ENCODE data around the gene TRIM24. TPM values are rescaled to one million over a fixed set of nuclear protein-coding genes. Genes with fewer than 3 reads are reported as not detected.
"Not testable (repeated sequence)": the region's sequence is repeated elsewhere in the genome, so short reads cannot be mapped to it uniquely, and the experiment has no call there.

The TRIM24 gene
- total RNA-seq (10 to 100 TPM; 15.0 to 21.4 (median 17.9) TPM), polyA plus RNA-seq (10 to 100 TPM in 2 of 3 donors, 1 to 10 TPM in 1; 4.7 to 11.3 (median 10.6) TPM)
- long read RNA-seq, donor 1, full-length matches to known transcripts = 1 of 3 reads
- long read RNA-seq, donor 1, partial matches to known transcripts = 2 of 3 reads
- long read RNA-seq, donor 1, other reads (novel, unspliced or antisense) = 0 of 3 reads
- long read RNA-seq, donor 2, full-length matches to known transcripts = 4 of 17 reads
- long read RNA-seq, donor 2, partial matches to known transcripts = 9 of 17 reads
- long read RNA-seq, donor 2, other reads (novel, unspliced or antisense) = 4 of 17 reads

DNA sequence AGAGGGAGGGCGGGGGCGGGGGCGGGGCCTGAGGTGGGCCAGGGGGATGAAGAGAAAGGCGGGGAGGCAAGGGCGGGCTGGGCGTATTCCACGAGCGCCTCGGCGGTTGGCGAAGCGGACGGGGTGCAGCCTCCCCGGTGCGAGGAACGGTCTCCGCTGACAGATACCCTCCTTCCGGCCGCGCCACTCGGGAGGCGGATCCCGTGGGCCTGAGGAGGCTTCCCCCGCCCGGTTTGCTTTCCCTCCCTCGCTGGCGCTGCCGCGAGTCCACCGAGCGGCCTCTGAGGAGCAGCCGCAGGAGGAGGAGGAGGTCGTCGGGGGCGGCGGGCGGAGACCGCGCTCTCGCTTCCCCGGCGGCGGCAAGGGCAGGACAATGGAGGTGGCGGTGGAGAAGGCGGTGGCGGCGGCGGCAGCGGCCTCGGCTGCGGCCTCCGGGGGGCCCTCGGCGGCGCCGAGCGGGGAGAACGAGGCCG lies at the start of gene TRIM24:
TRIM24 (plus strand) TSS at position 84 of the 473 bp plus-strand sequence; CDS start at position 374, 290 bp downstream.
- Histone ChIP-seq H3K4me1 (peaks cover 3% of the 10 kb centered on the region), H3K36me3 (ENCODE audit: insufficient read depth in 1 of 2, low read depth in 1 of 2) (no peaks in the 10 kb centered on the region), H3K27me3 (ENCODE audit: insufficient read depth in 3 of 3, low read length in 2 of 3) (peaks cover 0 to 2% (median 0%) of the 10 kb centered on the region in 3 donors), H3K27ac (peak within 1 kb of the TSS; percentile 88), H3K4me3 (peak within 1 kb of the TSS; percentile 90), H3K9me3 (no peaks in the 10 kb centered on the region)
- intact Hi-C loops (cut with DNase I) = loop anchor here in 1 of 2 donors (10.0 kb wide), 1 partner anchor 105 kb away; no protein-coding TSS in a partner anchor
- WGBS, 3 donors = 0 to 1% (median 0%) methylated on average over 17 to 55 of the region's 59 CpGs
- TF ChIP-seq, protein P1, sequence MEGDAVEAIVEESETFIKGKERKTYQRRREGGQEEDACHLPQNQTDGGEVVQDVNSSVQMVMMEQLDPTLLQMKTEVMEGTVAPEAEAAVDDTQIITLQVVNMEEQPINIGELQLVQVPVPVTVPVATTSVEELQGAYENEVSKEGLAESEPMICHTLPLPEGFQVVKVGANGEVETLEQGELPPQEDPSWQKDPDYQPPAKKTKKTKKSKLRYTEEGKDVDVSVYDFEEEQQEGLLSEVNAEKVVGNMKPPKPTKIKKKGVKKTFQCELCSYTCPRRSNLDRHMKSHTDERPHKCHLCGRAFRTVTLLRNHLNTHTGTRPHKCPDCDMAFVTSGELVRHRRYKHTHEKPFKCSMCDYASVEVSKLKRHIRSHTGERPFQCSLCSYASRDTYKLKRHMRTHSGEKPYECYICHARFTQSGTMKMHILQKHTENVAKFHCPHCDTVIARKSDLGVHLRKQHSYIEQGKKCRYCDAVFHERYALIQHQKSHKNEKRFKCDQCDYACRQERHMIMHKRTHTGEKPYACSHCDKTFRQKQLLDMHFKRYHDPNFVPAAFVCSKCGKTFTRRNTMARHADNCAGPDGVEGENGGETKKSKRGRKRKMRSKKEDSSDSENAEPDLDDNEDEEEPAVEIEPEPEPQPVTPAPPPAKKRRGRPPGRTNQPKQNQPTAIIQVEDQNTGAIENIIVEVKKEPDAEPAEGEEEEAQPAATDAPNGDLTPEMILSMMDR (IDR thresholded peaks at IDR 0.05) = no peak
- peak in 1 of 4 donors; percentile 92 for ATAC-seq
- DNase-seq = peak; percentile 97 to 99

DNA sequence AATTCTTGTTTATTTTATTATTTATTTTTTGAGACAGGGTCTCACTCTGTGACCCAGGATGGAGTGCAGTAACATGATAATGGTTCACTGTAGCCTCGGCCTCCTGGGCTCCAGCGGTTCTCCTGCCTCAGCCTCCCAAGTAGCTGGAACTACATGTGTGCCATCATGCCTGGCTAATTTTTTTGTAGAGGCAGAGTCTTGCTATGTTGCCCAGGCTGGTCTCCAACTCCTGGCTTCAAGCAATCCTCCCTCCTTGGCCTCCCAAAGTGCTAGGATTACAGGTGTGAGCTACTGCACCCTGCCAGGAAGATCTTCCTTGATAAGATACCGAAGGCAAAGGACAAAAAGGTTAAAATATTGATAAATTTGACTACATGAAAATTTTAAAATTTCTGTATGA lies 48.0 kb upstream of the TRIM24 start:
- H3K36me3 ChIP-seq (ENCODE audit: insufficient read depth in 1 of 2, low read depth in 1 of 2); H3K27ac ChIP-seq; H3K4me1 ChIP-seq; intact Hi-C loops (cut with DNase I); DNase-seq; H3K27me3 ChIP-seq (ENCODE audit: insufficient read depth in 3 of 3, low read length in 2 of 3); H3K9me3 ChIP-seq; ATAC-seq; H3K4me3 ChIP-seq: not testable (repeated sequence)
- 93 to 99% (median 94%) methylated on average over 3 of the region's 3 CpGs for WGBS, 3 donors

DNA sequence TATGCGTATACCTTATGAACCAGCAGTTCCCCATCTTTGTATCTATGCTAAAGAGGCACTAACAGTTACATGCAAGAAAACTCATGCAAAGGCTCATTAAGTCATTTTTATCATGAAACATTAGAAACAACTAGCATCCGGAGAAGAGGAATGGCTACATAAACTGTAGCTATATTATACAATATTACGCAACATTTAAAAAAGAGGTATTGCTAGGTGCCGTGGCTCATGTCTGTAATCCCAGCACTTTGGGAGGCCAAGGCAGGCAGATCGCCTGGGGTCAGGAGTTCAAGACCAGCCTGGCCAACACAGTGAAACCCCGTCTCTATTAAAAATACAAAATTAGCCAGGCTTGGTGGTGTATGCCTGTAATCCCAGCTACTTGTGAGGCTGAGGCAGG lies 47.1 kb upstream of the TRIM24 start:
- intact Hi-C loops (cut with DNase I) = not testable (repeated sequence)
- 92 to 93% (median 93%) methylated on average over 6 of the region's 6 CpGs for WGBS, 3 donors

DNA sequence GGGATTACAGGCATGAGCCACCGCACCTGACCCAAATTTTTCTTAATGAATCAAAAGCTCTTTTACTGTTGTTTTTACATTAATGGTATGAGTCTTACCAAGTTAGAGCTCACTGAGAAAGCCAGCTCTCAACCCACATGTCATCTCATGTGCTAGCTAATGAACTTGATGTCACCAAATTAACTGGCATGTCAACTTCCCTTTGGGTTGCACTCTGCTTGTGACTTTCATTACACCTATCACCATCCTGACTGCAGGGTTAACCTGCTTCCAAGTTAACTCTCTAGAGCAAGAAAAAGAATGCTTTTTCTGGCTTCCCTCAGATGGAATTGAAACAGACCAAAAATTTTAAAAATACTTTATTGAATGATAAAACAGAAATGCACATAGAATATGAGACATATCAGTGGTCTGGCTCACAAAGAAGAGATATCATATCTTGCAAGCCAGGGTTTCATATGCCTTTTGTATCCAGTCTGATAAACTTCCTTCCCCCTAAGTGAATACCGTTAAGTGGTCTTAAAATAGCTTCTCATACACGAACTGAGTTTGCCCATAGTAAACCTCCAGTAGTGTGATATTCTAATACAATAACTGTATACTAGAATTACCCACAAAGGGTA lies 42.9 kb upstream of the TRIM24 start:
- intact Hi-C loops (cut with DNase I) = no loop called here
- H3K27ac ChIP-seq = no peak overlapping the region
- H3K36me3 ChIP-seq (ENCODE audit: insufficient read depth in 1 of 2, low read depth in 1 of 2) = no peaks in the 10 kb centered on the region
- ATAC-seq (no peak), DNase-seq (no peak)
- H3K4me1 ChIP-seq = no peaks in the 10 kb centered on the region
- WGBS, 3 donors = 56 to 64% (median 57%) methylated on average over 3 of the region's 3 CpGs
- H3K4me3 ChIP-seq = no peak overlapping the region
- TF ChIP-seq, protein P1 (IDR thresholded peaks at IDR 0.05) = no peak
- no peaks in the 10 kb centered on the region for H3K9me3 ChIP-seq
- H3K27me3 ChIP-seq (ENCODE audit: insufficient read depth in 3 of 3, low read length in 2 of 3) = no peaks in the 10 kb centered on the region

More for the DNA sequence above, 47.1 kb upstream of the TRIM24 start:
- not testable (repeated sequence) for DNase-seq; H3K27me3 ChIP-seq (ENCODE audit: insufficient read depth in 3 of 3, low read length in 2 of 3); H3K9me3 ChIP-seq; H3K27ac ChIP-seq; H3K4me3 ChIP-seq; H3K36me3 ChIP-seq (ENCODE audit: insufficient read depth in 1 of 2, low read depth in 1 of 2); ATAC-seq; H3K4me1 ChIP-seq

DNA sequence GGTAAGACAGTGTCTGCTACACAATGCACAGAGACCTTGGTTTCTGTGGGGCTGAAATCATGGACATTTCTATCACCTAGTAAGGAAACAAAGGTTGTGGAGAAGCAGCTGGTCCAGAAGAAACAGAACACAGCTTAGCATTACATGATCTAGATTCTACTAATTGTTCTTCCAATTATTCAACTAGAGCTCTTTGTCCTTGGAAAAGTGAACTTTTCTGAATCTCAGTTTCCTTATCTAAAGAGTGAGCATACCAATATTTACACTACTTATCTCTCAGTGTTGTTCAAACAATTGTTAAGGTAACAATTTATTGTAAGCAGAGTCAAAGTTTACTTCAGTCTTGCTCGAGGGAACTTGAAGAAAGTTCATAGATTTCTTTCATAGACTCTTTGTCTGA lies 42.3 kb upstream of the TRIM24 start:
- no peaks in the 10 kb centered on the region for H3K36me3 ChIP-seq (ENCODE audit: insufficient read depth in 1 of 2, low read depth in 1 of 2)
- TF ChIP-seq, protein P1 (IDR thresholded peaks at IDR 0.05) = no peak

DNA sequence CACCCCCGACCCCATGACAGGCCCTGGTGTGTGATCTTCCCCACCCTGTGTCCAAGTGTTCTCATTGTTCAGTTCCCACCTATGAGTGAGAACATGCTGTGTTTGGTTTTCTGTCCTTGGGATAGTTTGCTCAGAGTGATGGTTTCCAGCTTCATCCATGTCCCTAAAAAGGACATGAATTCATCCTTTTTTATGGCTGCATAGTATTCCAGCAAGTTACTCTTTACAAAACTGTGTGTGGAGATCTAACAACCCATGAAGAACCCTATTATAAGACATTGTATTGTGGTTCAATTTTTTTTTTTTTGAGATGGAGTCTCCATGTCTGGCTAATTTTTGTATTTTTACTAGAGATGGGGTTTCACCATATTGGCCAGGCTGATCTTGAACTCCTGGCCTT lies 41.7 kb upstream of the TRIM24 start:
- H3K27me3 ChIP-seq (ENCODE audit: insufficient read depth in 3 of 3, low read length in 2 of 3); ATAC-seq: not testable (repeated sequence)
- WGBS, 3 donors = 52 to 56% (median 54%) methylated on average over 1 of the region's 1 CpG

More for the DNA sequence above, 42.3 kb upstream of the TRIM24 start:
- H3K4me1 ChIP-seq = no peaks in the 10 kb centered on the region
- intact Hi-C loops (cut with DNase I) = no loop called here
- no peaks in the 10 kb centered on the region for H3K9me3 ChIP-seq
- ATAC-seq (no peak), DNase-seq (no peak)
- H3K4me3 ChIP-seq = no peak overlapping the region
- no peak overlapping the region for H3K27ac ChIP-seq
- H3K27me3 ChIP-seq (ENCODE audit: insufficient read depth in 3 of 3, low read length in 2 of 3) = no peaks in the 10 kb centered on the region
- 83 to 93% (median 85%) methylated on average over 1 of the region's 1 CpG for WGBS, 3 donors

More for the DNA sequence above, 41.7 kb upstream of the TRIM24 start:
- H3K27ac ChIP-seq; H3K36me3 ChIP-seq (ENCODE audit: insufficient read depth in 1 of 2, low read depth in 1 of 2); DNase-seq; intact Hi-C loops (cut with DNase I); H3K9me3 ChIP-seq; H3K4me3 ChIP-seq; H3K4me1 ChIP-seq: not testable (repeated sequence)
